ENCODE measurements around the gene CXorf58.
"Not testable (repeated sequence)": the region's sequence is repeated elsewhere in the genome, so short reads cannot be mapped to it uniquely, and the experiment has no call there.

The CXorf58 gene

DNA sequence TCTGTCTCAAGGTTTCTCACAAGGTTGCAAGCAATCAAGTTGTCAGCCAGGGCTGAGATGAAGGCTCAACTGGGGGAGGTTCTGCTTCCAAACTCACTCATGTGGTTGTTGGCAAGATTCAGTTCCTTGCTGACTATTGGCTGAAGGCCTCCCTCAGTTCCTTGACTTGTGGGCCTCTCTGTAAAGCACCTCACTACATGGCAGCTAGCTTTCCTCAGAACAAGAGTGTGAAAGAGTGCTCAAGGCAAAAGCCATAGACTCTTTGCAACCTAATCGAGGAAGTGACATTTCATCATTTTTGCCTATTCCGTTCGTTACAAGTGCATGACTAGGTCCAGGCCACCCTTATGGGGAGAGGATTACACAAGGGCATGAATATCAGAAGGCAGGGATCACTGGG, 52.0 kb downstream of the CXorf58 start:
- DNase-seq = no peak

DNA sequence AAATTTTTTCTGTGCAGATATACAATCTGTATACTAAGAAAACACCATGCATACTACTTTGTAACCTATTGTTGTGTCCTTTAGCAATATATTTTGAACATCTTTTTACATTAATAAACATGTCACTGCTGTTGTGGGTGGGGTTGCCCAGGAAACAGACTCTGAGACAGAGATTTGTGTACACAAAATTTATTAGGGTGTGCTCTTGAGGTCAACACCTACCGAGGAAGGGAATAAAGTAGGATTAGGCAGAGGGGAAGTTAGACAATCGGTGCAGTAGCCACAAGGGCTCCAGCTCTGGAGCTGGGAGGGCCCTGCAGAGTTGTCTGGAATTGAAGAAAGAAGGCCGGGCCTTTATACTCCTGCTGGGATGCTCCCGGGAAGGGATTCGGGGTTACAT, 56.4 kb downstream of the CXorf58 start:
- no peak for DNase-seq

GRCh38 chrX:23965630-23966029, 57.8 kb downstream of the CXorf58 start:
- DNase-seq = not testable (repeated sequence)

DNA sequence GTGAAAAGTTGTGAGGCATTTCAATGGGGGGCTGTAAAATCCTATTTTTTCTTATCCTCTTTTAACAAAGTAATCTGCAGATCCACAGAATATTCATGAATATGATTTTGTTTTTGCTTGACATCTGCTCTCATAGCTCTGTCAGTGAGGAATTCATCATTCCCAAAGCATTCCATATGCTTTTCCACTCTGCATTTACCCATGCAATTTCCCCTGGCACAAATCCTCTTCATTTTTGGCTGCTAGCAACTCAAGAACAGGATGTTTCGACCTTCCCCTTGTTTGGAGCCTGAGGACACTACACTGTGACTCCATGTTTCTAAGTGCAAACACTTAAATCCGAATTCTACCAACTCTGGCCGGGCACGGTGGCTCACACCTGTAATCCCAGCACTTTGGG, 70.7 kb downstream of the CXorf58 start:
- DNase-seq = no peak

- DNase-seq = no peak
Observed at GRCh38 chrX:23980011-23980441, 72.2 kb downstream of the CXorf58 start.

DNA sequence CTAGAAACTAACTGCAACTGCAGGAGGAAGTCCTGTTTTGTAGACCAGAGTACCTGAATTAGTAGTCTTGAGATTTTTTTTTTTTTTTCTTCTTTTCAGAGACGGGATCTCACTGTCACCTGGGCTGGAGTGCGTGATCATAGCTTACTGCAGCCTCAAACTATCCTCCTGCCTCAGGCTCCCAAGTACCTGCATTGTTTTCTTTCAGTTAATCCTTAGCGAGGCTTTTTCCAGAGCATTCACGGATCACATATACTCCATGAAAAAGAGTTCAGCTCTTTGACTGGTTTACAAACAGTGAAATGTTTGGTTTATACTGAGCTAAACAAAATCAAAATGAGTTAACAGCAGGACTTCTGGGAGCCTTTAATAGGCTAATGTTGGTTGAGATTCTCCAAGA, 73.4 kb downstream of the CXorf58 start:
- no peak for DNase-seq

DNA sequence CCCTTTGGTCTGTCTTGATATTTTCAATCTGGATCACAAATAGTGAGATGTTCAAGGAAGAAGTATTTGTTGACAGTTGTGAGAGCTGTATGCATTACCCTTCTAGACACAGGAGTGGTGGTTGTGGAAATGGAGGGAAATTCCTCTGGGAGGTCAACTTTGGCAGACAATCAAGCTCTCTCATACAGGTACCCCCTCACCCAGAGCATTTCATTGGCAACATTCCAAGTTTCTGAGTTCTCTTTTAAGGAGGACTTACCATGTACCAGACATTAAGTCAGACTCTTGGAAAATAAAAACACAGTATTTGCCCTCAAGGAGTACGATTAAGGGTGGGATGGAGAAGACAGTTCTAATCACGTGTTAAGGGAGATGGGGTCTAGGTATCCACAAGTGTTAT, 73.9 kb downstream of the CXorf58 start:
- DNase-seq = no peak

GRCh38 chrX:23982891-23983290, 75.1 kb downstream of the CXorf58 start:
- DNase-seq = no peak
